ENCODE measurements around the gene CFAP99.
"Not testable (repeated sequence)": the region's sequence is repeated elsewhere in the genome, so short reads cannot be mapped to it uniquely, and the experiment has no call there.

Gene CFAP99

GRCh38 chr4:2412885-2413716 is 5.7 kb upstream of the CFAP99 start:
- ATAC-seq, result peak; percentile 78 to 80

GRCh38 chr4:2413821-2414610 is 4.7 kb upstream of the CFAP99 start:
- no peak for ATAC-seq

GRCh38 chr4:2415213-2415612 is 3.5 kb upstream of the CFAP99 start:
- ATAC-seq, result no peak

GRCh38 chr4:2415881-2416563 is 2.7 kb upstream of the CFAP99 start:
- no peak for ATAC-seq

GRCh38 chr4:2416564-2417225 is 2.1 kb upstream of the CFAP99 start:
- ATAC-seq, result no peak

- ATAC-seq, result no peak
Measured at GRCh38 chr4:2417226-2417764, 1.5 kb upstream of the CFAP99 start.

GRCh38 chr4:2417765-2418649 is 748 bp upstream of the CFAP99 start, which contains the start of gene ZFYVE28:
TSS of gene ZFYVE28 (minus strand) at chr4:2418645. CDS start at chr4:2418323, 322 bp downstream.
- no peak for ATAC-seq

GRCh38 chr4:2419814-2420213 is 1.1 kb downstream of the CFAP99 start:
- no peak for ATAC-seq

GRCh38 chr4:2421928-2422327 is 3.2 kb downstream of the CFAP99 start:
- no peak for ATAC-seq

GRCh38 chr4:2423066-2423465 is 4.3 kb downstream of the CFAP99 start:
- ATAC-seq, result no peak

GRCh38 chr4:2423695-2424094 is 4.9 kb downstream of the CFAP99 start:
- ATAC-seq, result no peak

GRCh38 chr4:2424581-2424980 is 5.8 kb downstream of the CFAP99 start:
- no peak for ATAC-seq

- no peak for ATAC-seq
Measured at GRCh38 chr4:2425386-2426068, 6.8 kb downstream of the CFAP99 start.

GRCh38 chr4:2426069-2426397 is 7.3 kb downstream of the CFAP99 start:
- no peak for ATAC-seq

GRCh38 chr4:2426711-2427275 is 8.0 kb downstream of the CFAP99 start:
- ATAC-seq, result no peak

GRCh38 chr4:2427383-2428334 is 8.9 kb downstream of the CFAP99 start:
- ATAC-seq, result no peak

- no peak for ATAC-seq
Measured at GRCh38 chr4:2428496-2429213, 9.9 kb downstream of the CFAP99 start.

- not testable (repeated sequence) for ATAC-seq
Measured at GRCh38 chr4:2429945-2430757, 11.4 kb downstream of the CFAP99 start.

Measured in activated CD4-positive, CD25-positive, alpha-beta regulatory T cell treated with anti-CD3 and anti-CD28 coated beads, Interleukin-2, amount 50 U/mL, for 24 hours (primary cell).